Stimulated activated CD8-positive, alpha-beta memory T cell treated with anti-CD3 and anti-CD28 coated beads, Interleukin-7, amount 100 ng/mL, for 1 hour (primary cell): ENCODE data around the gene MB21D2.
"Not testable (repeated sequence)": the region's sequence is repeated elsewhere in the genome, so short reads cannot be mapped to it uniquely, and the experiment has no call there.

ENCODE experiments used
- DNase-seq, 2 donors: peaks; one replicate each; pipeline ENCODE4 v3.0.0-alpha.2; 2020; ENCODE audit warnings: low read depth in 2 of 2

MB21D2 gene

GRCh38 chr3:192802957-192803899, 114.4 kb downstream of the MB21D2 start:
- DNase-seq: no peak

DNA sequence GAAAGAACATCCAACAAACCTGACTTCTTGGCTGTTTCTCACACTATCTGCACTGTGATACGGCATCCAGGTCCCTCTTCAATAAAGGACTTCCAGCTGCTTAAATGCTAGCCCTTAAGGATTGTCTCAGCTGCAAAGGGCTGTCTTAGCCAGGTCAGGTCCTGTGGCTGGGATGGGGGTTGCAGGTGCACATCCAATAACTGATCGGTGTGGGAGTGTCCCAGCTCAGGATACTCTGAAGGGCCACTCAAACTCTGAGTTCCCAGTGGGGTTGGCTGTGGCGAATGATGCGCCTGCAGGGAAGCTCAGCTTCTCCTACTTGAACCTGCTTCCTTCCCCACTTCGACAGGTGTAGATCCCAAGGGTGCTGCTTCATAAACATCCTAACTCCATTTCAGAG, 115.7 kb downstream of the MB21D2 start:
- DNase-seq: no peak

DNA sequence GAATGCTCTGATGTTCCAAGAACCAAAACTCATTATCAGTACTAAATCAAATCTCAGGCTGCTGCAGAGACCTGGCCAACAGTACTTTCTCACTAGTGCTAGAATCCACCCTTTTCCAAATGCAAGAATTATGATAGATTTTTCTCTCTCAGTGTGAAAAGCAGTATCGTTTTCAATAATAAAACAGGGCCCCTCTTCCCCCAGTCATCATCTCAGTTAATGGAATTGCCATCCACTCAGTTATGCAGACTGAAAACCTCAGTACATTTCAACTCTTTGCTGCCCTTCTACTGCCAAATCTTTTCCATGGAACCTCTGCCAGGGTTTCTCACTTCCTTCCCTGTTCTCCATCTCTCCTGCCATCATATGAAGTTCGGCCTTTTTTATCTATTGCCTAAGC, 117.9 kb downstream of the MB21D2 start:
- no peak for DNase-seq

DNA sequence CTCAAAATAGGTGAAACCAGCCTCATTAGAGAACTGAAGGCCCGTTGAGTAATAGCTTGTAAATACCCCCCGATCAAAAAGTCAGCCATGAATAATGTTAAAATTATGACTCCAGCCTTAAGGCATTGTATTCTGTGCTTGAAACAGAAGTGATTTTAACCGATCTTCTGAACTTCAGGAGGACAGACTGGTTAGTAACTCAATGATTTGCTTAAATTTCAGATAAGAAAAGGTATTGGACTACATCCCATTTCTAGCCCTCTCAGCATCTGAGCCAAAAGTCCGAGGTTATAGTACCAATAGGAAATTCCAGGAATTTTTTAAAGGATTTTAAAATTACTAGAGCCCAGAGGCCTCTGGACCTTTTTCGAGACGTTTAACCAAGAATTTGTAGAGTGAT, 122.6 kb downstream of the MB21D2 start:
- no peak for DNase-seq

- DNase-seq: no peak
Observed at GRCh38 chr3:192794216-192794615, 123.4 kb downstream of the MB21D2 start.

GRCh38 chr3:192788816-192789515, 128.7 kb downstream of the MB21D2 start:
- not testable (repeated sequence) for DNase-seq

DNA sequence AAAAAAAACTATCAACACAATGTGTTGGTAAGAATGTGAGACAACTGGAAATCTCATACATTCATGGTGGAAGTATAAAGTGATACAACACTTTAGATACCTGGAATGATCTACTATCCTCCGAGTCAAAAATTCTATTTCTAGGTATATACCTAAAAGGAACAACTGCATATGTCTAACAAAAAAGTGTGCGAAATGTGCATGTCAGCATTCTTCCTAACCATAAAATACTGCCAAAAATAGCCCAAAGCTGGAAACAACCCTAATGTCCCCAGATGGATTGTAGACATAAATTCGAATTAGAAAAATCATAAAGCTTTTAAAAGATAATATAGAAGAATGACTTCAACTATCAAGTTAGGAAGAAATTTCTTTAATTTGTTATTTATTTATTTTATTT, 139.1 kb downstream of the MB21D2 start:
- DNase-seq: no peak

DNA sequence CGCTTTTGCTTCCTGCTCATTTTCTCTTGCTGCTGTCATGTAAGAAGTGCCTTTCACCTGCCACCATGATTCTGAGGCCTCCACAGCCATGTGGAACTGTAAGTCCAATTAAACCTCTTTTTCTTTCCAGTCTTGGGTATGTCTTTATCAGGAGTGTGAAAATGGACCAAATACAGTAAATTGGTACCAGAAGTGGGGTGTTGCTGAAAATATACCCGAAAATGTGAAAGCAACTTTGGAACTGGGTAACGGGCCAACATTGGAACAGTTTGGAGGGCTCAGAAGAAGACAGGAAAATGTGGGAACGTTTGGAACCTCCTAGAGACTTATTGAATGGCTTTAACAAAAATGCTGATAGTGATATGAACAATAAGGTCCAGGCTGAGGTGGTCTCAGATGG, 143.3 kb downstream of the MB21D2 start:
- not testable (repeated sequence) for DNase-seq

DNA sequence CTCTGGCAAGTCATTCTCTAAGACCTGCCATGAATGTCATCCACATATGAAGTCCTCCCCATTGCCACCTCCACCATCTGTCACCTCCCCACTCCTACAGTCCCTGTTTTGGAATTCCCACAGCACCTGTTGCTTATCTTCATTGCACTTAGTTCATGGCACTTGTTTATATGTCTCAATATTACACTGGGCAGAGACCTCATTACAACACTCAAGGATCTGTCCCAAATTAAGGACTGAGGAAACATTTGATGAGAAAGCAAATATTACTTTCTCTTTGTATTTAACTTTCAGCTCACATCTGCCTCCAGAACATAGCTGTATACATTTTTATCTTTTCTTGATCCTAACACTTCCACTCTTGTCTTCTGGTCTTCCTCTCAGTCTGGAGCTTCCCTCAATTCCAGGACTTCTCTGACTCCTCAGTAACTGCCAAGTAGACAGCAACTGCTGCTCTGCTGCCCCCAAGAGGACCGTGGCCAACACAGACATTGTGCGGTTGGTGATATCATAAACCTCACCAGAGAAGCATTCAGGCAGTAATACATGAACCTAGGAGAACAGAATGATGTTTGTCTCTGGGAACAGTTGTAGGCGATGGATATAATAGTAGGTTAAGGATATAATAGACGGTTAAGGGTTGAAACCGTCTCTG, 145.3 kb downstream of the MB21D2 start:
- no peak for DNase-seq

DNA sequence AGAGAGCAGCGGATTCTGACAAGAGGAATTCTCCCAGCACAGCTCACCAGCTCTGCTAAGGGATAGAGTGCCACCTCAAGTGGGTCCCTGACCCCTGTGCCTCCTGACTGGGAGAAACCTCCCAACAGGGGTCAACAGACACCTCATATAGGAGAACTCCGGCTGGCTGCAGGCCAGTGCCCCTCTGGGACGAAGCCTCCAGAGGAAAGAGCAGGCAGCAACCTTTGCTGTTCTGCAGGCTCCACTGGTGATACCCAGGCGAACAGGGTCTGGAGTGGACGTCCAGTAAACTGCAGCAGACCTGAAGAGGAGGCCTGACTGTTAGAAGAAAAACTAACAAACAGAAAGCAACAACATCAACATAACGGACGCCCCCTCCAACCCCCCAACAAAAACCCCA, 159.0 kb downstream of the MB21D2 start:
- DNase-seq: no peak

DNA sequence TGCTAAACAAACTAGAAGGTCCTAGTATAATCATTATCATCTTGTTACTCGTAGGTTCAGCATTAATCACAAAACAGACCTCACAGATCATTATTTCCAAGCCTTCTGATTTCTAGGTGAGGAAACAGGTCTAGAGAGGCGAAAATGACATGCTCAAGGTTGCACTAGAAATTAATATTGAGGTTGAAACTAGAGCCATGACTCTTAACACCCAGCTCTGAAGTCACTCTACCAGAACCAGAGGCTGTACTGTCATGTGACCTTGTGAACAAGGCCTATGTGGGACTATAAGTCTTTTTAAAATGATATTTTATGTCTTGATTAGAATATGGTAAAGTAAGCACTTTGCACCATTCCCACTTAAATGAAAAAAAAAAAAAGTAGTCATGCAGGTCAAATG, 166.5 kb downstream of the MB21D2 start:
- no peak for DNase-seq

- no peak for DNase-seq
Observed at GRCh38 chr3:192750201-192750600, 167.5 kb downstream of the MB21D2 start.

GRCh38 chr3:192747746-192748145, 169.9 kb downstream of the MB21D2 start:
- no peak for DNase-seq

- DNase-seq: no peak
Observed at GRCh38 chr3:192747145-192747544, 170.5 kb downstream of the MB21D2 start.
